Dedifferentiated amniotic fluid mesenchymal stem cell (primary cell): ENCODE data around the gene A1CF.
"Not testable (repeated sequence)": the region's sequence is repeated elsewhere in the genome, so short reads cannot be mapped to it uniquely, and the experiment has no call there.

Experiments used
- DNase-seq: peaks from one replicate; pipeline ENCODE4 v3.0.0-alpha.2; 2016; ENCODE audit errors: extremely low spot score

Gene A1CF

DNA sequence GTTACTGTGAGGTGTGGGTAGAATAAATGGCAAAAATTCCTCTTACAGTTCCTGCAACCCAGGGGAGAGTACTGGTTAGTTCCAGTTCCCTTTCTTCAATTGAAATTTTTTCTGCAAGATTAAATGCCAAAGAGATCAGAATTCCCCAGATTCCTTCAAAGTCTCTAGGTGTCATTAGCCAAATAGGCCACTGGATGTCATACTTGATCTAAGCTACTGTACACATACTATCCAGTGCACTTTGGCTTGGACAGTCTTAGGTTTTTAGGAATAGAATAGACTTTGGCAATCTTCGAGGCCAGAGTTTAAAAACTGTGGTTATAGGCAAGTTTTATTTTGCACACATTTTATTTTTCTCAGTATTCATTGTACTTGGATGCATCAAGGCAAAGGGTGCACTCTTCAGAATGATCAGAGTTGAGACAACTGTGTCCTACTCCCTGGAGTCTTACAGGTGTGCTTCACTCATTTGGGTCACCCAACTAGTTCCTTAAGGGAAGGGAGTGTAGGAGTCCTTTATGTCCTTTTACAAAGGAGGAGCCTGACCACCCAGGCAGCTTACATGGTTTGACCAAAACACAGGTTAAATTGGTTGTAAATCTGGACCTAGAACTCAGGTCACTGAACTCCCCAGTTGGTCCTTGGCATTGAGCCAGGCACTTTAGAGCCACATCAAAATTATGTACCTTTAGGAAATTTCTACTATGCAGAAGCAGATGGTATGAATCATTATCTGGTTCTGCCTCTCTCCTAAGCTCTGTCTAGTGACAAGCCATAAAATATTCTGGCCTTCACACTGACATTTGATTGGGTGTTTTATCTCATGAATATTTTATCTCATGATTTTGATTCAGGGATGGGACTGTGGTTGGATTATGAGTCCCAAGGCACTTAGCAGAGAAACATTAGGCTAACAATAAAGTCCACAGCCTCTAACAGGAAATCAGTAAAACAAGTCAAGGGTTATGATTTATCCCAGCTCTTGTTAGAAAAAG, 96.2 kb downstream of the A1CF start:
- no peak for DNase-seq

DNA sequence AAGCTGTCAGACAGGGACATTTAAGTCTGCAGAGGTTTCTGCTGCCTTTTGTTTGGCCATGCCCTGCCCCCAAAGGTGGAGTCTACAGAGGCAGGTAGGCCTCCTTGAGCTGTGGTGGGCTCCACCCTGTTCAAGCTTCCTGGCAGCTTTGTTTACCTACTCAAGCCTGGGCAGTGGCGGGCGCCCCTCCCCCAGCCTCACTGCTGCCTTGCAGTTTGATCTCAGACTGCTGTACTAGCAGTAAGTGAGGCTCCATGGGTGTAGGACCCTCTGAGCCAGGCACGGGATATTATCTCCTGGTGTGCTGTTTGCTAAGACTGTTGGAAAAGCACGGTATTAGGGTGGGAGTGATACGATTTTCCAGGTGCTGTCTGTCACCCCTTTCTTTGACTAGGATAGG, 97.5 kb downstream of the A1CF start:
- DNase-seq: not testable (repeated sequence)

DNA sequence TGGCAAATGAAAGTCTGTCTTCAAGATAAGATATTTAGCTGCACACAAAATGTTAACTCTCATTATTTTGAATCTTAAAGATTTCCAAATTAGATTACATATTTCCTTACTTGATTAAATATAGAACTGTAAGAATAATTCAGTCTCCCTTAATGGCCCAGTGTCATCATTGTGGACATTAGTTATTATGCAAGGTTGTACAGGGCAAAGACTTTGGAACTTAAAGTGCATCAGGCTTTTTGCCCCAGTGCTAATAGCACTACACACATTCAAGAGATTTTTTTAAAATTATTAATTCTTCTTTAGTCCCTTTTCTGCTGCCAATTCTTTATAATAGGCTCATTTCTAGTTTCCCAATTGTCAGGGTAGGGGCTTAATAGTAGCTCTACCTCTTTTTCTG, 103.4 kb downstream of the A1CF start:
- not testable (repeated sequence) for DNase-seq

DNA sequence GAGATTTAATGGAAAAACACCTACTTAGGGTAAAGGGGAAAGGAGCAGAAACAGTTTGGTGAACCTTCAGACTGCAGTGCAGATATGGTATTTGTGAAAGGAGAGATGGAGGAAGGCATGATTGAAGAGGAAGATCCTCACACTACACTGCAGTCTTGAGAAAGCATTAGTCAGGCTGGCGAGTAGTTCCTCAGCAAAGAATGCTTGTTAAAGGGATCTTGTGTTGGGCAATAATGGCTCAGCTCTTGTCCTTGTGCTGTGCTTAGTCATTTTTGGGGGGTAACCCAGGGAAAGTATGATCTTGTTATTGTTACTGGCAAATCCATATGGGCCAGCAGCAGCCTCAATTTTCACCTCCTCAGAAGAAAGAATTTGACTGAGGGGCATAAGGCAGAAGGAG, 105.4 kb downstream of the A1CF start:
- DNase-seq: not testable (repeated sequence)

DNA sequence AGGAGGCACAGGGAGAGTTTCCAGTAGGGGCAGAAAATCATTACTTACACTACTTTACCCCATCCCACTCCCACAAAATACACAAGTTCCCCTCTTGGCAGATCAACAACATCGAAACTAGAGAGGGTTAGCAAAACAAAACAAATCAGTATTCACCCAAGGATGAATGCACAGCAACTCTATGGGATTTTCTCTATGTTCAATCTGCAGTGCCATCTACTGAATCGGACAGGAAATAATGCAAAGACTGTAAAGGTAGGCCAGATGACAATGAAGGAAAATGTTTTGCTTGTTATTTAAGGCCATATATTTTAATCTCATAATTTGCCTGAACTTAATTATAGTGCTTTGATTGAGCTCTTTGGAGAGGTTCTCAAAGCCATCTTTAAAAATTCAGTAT, 110.6 kb downstream of the A1CF start:
- DNase-seq: not testable (repeated sequence)

DNA sequence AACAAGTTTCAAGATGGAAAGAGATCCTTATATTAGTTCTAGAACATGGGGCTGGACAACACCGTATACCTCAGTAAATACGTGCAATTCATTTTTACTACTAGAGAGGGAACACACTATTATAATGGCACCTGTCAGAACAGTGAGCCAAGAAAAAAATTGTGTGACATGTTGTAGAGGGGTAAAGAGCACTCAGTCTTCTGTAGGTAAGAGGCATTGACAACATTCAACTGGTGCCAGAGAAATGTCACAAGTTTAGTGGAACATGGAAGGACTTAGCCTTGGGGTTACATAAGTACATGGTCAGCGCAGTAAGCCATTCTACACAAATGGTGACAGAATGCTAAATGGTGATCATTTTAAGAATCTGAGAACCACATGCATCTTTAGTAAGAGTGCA, 113.4 kb downstream of the A1CF start:
- not testable (repeated sequence) for DNase-seq

DNA sequence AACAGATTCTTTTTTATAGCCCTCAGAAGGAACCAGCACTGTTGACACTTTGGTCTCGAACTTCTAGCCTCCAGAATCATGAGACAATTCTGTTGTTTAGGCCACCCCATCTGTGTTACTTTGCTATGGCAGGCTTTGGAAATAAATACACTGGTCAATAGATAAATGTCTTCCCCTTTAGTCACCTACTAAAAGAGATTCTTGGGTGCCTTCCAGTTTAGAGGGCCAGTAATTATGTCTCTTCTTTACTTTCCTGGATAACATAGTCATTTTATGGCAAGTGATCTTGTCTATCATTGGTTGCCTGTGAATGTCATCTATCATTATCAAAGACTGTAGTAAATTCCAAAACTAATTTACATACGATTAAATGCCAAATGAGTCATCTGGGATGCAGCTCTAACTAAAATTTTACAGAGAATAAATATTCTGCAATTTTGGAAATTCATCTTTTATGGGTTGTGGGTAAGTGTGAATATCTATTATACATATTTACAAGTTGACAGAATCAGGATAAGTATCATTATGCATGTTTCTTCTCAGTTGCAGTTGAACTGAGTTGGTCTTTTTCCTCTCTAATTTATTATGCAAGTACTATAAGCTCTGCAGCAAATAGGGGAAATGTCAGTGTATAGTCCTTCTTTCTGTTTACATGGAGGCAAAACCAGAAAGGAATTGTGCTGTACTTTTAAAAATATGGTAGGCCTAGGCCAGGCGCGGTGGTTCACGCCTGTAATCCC, 118.5 kb downstream of the A1CF start:
- DNase-seq: not testable (repeated sequence)
